HepG2 (cell line): ENCODE data around the gene LMAN2L. TPM values are rescaled to one million over a fixed set of nuclear protein-coding genes. Genes with fewer than 3 reads are reported as not detected.

Experiments used
- HHEX ChIP-seq: IDR thresholded peaks from 2 replicates; pipeline ENCODE4 v1.6.1; 2016; ENCODE audit warnings: control low read depth
- HMG20B ChIP-seq: conservative IDR thresholded peaks from 2 replicates; pipeline ENCODE4 v1.6.1; 2016; ENCODE audit warnings: missing genetic modification reagents, missing compliant biosample characterization
- MED8 ChIP-seq: sonication (generic); formaldehyde crosslinking; IDR thresholded peaks from 2 replicates; pipeline ENCODE4 v1.8.1; 2023; ENCODE audit warnings: mild to moderate bottlenecking, missing genetic modification reagents; ENCODE audit not compliant: insufficient replicate concordance
- NCOA2 ChIP-seq: sonication (generic); formaldehyde crosslinking; IDR thresholded peaks from 2 replicates; pipeline ENCODE4 v1.8.0; 2022; ENCODE audit warnings: inconsistent platforms
- PITX1 ChIP-seq: sonication (generic); formaldehyde crosslinking; IDR thresholded peaks from 2 replicates; pipeline ENCODE4 v1.5.1; 2020; ENCODE audit warnings: mild to moderate bottlenecking, missing genetic modification reagents
- SIN3A ChIP-seq: IDR thresholded peaks from 2 replicates; pipeline ENCODE4 v1.6.1; 2011; ENCODE audit warnings: low read depth, mild to moderate bottlenecking, control low read depth, low read length, borderline replicate concordance
- SMAD9 ChIP-seq: sonication (generic); formaldehyde crosslinking; IDR thresholded peaks from 2 replicates; pipeline ENCODE4 v1.5.1; 2020; ENCODE audit warnings: mild to moderate bottlenecking, missing genetic modification reagents
- SOX5 ChIP-seq: IDR thresholded peaks from 2 replicates; pipeline ENCODE4 v1.6.1; 2016; ENCODE audit warnings: borderline replicate concordance
- TCF12 ChIP-seq, 2 experiments: fragments of 450-650 bp in 1 of 2; sonication (generic) in 1 of 2; formaldehyde crosslinking in 1 of 2; IDR thresholded peaks; 2 replicates each; pipeline versions ENCODE4 v1.6.1 to v1.8.0; 2017 to 2022; ENCODE audit warnings: antibody characterized with exemption in 1 of 2, mild to moderate bottlenecking in 1 of 2, missing genetic modification reagents in 1 of 2, moderate library complexity in 1 of 2
- TEAD2 ChIP-seq: sonication (generic); formaldehyde crosslinking; IDR thresholded peaks from 2 replicates; pipeline ENCODE4 v1.9.0; 2021; ENCODE audit warnings: missing genetic modification reagents
- TEAD3 ChIP-seq: optimal IDR thresholded peaks from 2 replicates; pipeline ENCODE3; 2016; ENCODE audit warnings: borderline replicate concordance
- ZNF101 ChIP-seq: sonication (generic); formaldehyde crosslinking; IDR thresholded peaks from 2 replicates; pipeline ENCODE4 v1.4.0; 2020; ENCODE audit warnings: mild to moderate bottlenecking, low read depth, missing genetic modification reagents, borderline replicate concordance
- ZNF33B ChIP-seq: sonication (generic); formaldehyde crosslinking; IDR thresholded peaks from 2 replicates; pipeline ENCODE4 v1.5.1; 2020; ENCODE audit warnings: mild to moderate bottlenecking, missing genetic modification reagents
- ZNF614 ChIP-seq: IDR thresholded peaks from 2 replicates; pipeline ENCODE4 v1.6.1; 2018; ENCODE audit warnings: missing biosample characterization, missing genetic modification reagents, inconsistent platforms, borderline replicate concordance
- ZNF619 ChIP-seq: sonication (generic); formaldehyde crosslinking; IDR thresholded peaks from 2 replicates; pipeline ENCODE4 v1.4.0; 2020; ENCODE audit warnings: mild to moderate bottlenecking, missing genetic modification reagents
- ZNF790 ChIP-seq: sonication (generic); formaldehyde crosslinking; IDR thresholded peaks from 2 replicates; pipeline ENCODE4 v1.8.0; 2022; ENCODE audit warnings: missing genetic modification reagents, mild to moderate bottlenecking, borderline replicate concordance
- ZNF839 ChIP-seq: sonication (generic); formaldehyde crosslinking; IDR thresholded peaks from 2 replicates; pipeline ENCODE4 v1.4.0; 2020; ENCODE audit warnings: missing genetic modification reagents, mild to moderate bottlenecking, borderline replicate concordance
- polyA plus RNA-seq, 8 experiments: library from polyadenylated mRNA; depleted of rRNA in 3 of 8; stranded (reverse) in 7 of 8; unstranded in 1 of 8; fragments of >200 nt; fragmentation: Illumina TruSeq in 4 of 8; extraction: Trizol in 4 of 8; gene quantifications; 2 replicates each; pipeline versions ENCODE4 v1.2.1 to v1.2.3, GENCODE V29; 2011 to 2016; ENCODE audit warnings: low read depth in 4 of 8, missing spikeins in 1 of 8, mixed read lengths in 1 of 8; ENCODE audit not compliant: insufficient read depth in 1 of 8
- total RNA-seq, 5 experiments: library from RNA; depleted of rRNA; stranded (reverse); fragments of >200 nt; fragmentation: Illumina TruSeq; extraction: Trizol; gene quantifications; 2 replicates each; pipeline ENCODE4 v1.2.3, GENCODE V29; 2016; ENCODE audit warnings: low read depth in 1 of 5
- TF ChIP-seq, protein P1 (sequence below): sonication (generic); formaldehyde crosslinking; IDR thresholded peaks from 2 replicates; pipeline ENCODE4 v1.5.1; 2020; ENCODE audit warnings: missing genetic modification reagents, mild to moderate bottlenecking, borderline replicate concordance
- TF ChIP-seq, protein P2 (sequence below): sonication (generic); formaldehyde crosslinking; IDR thresholded peaks from 2 replicates; pipeline ENCODE4 v1.4.0; 2020; ENCODE audit warnings: missing genetic modification reagents, low read depth, mild to moderate bottlenecking, borderline replicate concordance
- TF ChIP-seq, protein P3 (sequence below): sonication (generic); formaldehyde crosslinking; IDR thresholded peaks from 2 replicates; pipeline ENCODE4 v1.4.0; 2020; ENCODE audit warnings: missing genetic modification reagents, borderline replicate concordance
- TF ChIP-seq, protein P4 (sequence below): sonication (generic); formaldehyde crosslinking; IDR thresholded peaks from 2 replicates; pipeline ENCODE4 v1.9.0; 2022; ENCODE audit warnings: missing genetic modification reagents, mild to moderate bottlenecking, borderline replicate concordance

The LMAN2L gene
- total and polyA plus RNA-seq, 2 of the 13 experiments (the other 11 are each of a cell fraction or from before 2014, with no cell fraction given) = 39.1 to 57.9 TPM

DNA sequence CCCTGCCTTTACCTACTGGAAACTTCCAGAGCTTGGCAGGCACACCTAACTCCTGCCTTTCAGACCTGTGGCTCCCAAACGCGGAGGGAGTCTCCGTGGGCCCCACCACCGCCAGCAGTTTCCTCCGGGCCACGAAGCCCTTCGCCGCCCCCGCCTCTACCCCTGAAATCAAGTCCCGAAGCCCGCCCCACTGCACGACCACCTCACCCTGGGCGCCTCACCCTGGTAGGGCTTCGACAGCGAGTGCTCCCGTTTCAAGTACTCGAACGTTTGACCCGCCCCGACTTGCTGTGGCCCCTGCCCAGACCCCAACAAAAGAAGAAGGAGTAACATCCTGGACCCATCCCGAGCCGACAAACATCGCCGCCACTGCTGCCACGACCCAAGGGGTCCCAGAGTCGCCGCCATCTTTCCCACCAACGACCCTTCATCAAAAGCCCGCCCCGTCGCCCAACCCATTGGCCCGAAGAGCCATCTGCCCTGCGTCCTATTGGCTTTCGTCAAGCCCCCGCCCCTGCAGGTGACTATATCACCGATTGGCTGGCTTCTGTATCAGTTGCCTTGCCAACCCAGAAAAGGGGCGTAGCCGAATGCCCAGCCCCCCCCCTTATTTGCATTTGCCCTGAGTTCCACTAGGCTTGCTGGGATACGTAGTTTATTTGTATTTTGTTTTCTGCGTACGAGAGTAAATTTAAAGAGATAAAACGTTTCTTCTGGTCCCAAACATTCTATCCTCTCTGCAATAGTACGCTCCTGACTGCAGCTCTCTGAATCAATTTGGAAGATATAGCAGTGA lies at the start of gene LMAN2L (continued):
- TF ChIP-seq, protein P1, sequence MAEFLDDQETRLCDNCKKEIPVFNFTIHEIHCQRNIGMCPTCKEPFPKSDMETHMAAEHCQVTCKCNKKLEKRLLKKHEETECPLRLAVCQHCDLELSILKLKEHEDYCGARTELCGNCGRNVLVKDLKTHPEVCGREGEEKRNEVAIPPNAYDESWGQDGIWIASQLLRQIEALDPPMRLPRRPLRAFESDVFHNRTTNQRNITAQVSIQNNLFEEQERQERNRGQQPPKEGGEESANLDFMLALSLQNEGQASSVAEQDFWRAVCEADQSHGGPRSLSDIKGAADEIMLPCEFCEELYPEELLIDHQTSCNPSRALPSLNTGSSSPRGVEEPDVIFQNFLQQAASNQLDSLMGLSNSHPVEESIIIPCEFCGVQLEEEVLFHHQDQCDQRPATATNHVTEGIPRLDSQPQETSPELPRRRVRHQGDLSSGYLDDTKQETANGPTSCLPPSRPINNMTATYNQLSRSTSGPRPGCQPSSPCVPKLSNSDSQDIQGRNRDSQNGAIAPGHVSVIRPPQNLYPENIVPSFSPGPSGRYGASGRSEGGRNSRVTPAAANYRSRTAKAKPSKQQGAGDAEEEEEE (CRISPR knock-in tag) = no peak
- peak; percentile 30 for TF ChIP-seq TEAD3 (CRISPR knock-in tag)
- no peak for TF ChIP-seq TEAD2
- TF ChIP-seq HMG20B (CRISPR knock-in tag) = no peak
- 0 out of 2 replicates have a peak, but pooled peaks have one; percentile 12 for TF ChIP-seq ZNF614 (CRISPR knock-in tag)
- TF ChIP-seq HHEX (CRISPR knock-in tag) = no peak
- TF ChIP-seq PITX1 = no peak
- no peak for TF ChIP-seq TCF12 (IDR thresholded peaks at IDR 0.05)
- no peak for TF ChIP-seq TCF12 (CRISPR knock-in tag; IDR thresholded peaks at IDR 0.05)
- TF ChIP-seq ZNF619 (CRISPR knock-in tag) = no peak
- no peak for TF ChIP-seq ZNF101 (CRISPR knock-in tag)
- TF ChIP-seq, protein P2, sequence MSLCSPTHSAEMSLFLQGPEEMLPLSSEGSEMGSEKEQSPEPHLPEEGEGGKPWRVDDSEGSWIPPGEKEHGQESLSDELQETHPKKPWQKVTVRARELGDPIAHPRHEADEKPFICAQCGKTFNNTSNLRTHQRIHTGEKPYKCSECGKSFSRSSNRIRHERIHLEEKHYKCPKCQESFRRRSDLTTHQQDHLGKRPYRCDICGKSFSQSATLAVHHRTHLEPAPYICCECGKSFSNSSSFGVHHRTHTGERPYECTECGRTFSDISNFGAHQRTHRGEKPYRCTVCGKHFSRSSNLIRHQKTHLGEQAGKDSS (CRISPR knock-in tag) = 0 out of 2 replicates have a peak, but pooled peaks have one; percentile 82
- TF ChIP-seq ZNF33B = 0 out of 2 replicates have a peak, but pooled peaks have one; percentile 35
- TF ChIP-seq ZNF790 (CRISPR knock-in tag) = no peak
- peak; percentile 25 for TF ChIP-seq MED8 (CRISPR knock-in tag)
- TF ChIP-seq, protein P3, sequence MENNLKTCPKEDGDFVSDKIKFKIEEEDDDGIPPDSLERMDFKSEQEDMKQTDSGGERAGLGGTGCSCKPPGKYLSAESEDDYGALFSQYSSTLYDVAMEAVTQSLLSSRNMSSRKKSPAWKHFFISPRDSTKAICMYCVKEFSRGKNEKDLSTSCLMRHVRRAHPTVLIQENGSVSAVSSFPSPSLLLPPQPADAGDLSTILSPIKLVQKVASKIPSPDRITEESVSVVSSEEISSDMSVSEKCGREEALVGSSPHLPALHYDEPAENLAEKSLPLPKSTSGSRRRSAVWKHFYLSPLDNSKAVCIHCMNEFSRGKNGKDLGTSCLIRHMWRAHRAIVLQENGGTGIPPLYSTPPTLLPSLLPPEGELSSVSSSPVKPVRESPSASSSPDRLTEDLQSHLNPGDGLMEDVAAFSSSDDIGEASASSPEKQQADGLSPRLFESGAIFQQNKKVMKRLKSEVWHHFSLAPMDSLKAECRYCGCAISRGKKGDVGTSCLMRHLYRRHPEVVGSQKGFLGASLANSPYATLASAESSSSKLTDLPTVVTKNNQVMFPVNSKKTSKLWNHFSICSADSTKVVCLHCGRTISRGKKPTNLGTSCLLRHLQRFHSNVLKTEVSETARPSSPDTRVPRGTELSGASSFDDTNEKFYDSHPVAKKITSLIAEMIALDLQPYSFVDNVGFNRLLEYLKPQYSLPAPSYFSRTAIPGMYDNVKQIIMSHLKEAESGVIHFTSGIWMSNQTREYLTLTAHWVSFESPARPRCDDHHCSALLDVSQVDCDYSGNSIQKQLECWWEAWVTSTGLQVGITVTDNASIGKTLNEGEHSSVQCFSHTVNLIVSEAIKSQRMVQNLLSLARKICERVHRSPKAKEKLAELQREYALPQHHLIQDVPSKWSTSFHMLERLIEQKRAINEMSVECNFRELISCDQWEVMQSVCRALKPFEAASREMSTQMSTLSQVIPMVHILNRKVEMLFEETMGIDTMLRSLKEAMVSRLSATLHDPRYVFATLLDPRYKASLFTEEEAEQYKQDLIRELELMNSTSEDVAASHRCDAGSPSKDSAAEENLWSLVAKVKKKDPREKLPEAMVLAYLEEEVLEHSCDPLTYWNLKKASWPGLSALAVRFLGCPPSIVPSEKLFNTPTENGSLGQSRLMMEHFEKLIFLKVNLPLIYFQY (CRISPR knock-in tag) = no peak
- TF ChIP-seq SIN3A = peak; percentile 71; the same call in 1 of the 2 replicates
- TF ChIP-seq, protein P4, sequence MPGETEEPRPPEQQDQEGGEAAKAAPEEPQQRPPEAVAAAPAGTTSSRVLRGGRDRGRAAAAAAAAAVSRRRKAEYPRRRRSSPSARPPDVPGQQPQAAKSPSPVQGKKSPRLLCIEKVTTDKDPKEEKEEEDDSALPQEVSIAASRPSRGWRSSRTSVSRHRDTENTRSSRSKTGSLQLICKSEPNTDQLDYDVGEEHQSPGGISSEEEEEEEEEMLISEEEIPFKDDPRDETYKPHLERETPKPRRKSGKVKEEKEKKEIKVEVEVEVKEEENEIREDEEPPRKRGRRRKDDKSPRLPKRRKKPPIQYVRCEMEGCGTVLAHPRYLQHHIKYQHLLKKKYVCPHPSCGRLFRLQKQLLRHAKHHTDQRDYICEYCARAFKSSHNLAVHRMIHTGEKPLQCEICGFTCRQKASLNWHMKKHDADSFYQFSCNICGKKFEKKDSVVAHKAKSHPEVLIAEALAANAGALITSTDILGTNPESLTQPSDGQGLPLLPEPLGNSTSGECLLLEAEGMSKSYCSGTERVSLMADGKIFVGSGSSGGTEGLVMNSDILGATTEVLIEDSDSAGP (CRISPR knock-in tag) = peak; percentile 99
- no peak for TF ChIP-seq SMAD9 (CRISPR knock-in tag)
- TF ChIP-seq ZNF839 (CRISPR knock-in tag) = peak; percentile 87; the same call in 1 of the 2 replicates
- no peak for TF ChIP-seq SOX5
- TF ChIP-seq NCOA2 (CRISPR knock-in tag) = no peak
